Natural killer cell (primary cell): ENCODE data around the gene RIMBP2. TPM values are rescaled to one million over a fixed set of nuclear protein-coding genes. Genes with fewer than 3 reads are reported as not detected.

ENCODE experiments used
- ATAC-seq, 3 donors: fragments of 150-1000 bp in 2 of 3; fragments of 200-7000 bp in 1 of 3; cut with Tn5 transposase; 1 replicate in 1 of 3; 2 replicates in 2 of 3; pipeline ENCODE4 v1.10.0; 2021; ENCODE audit warnings: mild to moderate bottlenecking in 2 of 3, moderate library complexity in 2 of 3
- DNase-seq, 2 donors: peaks; one replicate each; pipeline versions ENCODE4 v3.0.0 to v3.0.0-alpha.2; 2013 to 2021; ENCODE audit warnings: mixed read lengths in 1 of 2
- H3K27ac ChIP-seq: one replicate; pipeline ENCODE4 v1.5.1; 2013; ENCODE audit warnings: mild to moderate bottlenecking, low read length
- H3K27me3 ChIP-seq: one replicate; pipeline ENCODE4 v1.6.1; 2013; ENCODE audit warnings: low read length; ENCODE audit not compliant: control insufficient read depth, insufficient read depth
- H3K36me3 ChIP-seq: one replicate; pipeline ENCODE4 v1.6.1; 2013; ENCODE audit warnings: low read length; ENCODE audit not compliant: control insufficient read depth, insufficient read depth
- H3K4me1 ChIP-seq: one replicate; pipeline ENCODE4 v1.6.1; 2013; ENCODE audit warnings: low read length; ENCODE audit not compliant: control insufficient read depth, insufficient read depth
- H3K4me3 ChIP-seq: one replicate; pipeline ENCODE4 v1.5.1; 2013; ENCODE audit warnings: low read length
- H3K9me3 ChIP-seq: one replicate; pipeline ENCODE4 v1.6.1; 2013; ENCODE audit warnings: low read length; ENCODE audit not compliant: control insufficient read depth, insufficient read depth
- H3K27ac Mint-ChIP-seq, 2 donors: one replicate each; pipeline ENCODE4 v1.8.0; 2022; ENCODE audit warnings: mild to moderate bottlenecking in 2 of 2, mixed read lengths in 2 of 2, moderate library complexity in 1 of 2
- H3K27me3 Mint-ChIP-seq, 2 donors: one replicate each; pipeline ENCODE4 v1.8.0; 2022; ENCODE audit warnings: low read depth in 2 of 2, mixed read lengths in 2 of 2
- H3K36me3 Mint-ChIP-seq: one replicate; pipeline ENCODE4 v1.8.0; 2022; ENCODE audit warnings: mixed read lengths
- H3K4me1 Mint-ChIP-seq, 2 donors: one replicate each; pipeline ENCODE4 v1.8.0; 2022; ENCODE audit warnings: mixed read lengths in 2 of 2
- H3K4me3 Mint-ChIP-seq: one replicate; pipeline ENCODE4 v1.8.0; 2022; ENCODE audit warnings: mild to moderate bottlenecking, moderate library complexity, mixed read lengths
- H3K9me3 Mint-ChIP-seq, 2 donors: one replicate each; pipeline ENCODE4 v1.8.0; 2022; ENCODE audit warnings: mixed read lengths in 2 of 2
- WGBS: methylation state at CpG from one replicate; pipeline ENCODE4 v1.1.7; 2013; ENCODE audit warnings: missing lambda C conversion rate; ENCODE audit not compliant: insufficient coverage; 5-methylcytosine and 5-hydroxymethylcytosine counted together
- intact Hi-C: fragments of 100-400 bp; cut with micrococcal nuclease; formaldehyde crosslinking; loops from one replicate; pipeline ENCODE4 v1.14.2; 2022
- total RNA-seq, 4 donors: library from RNA; stranded (reverse); fragments of 120-200 nt in 1 of 4; gene quantifications; one replicate each; pipeline versions ENCODE4 v1.2.3 to v1.2.4, GENCODE V29; 2013 to 2022
- TF ChIP-seq, protein P1 (sequence below): fragments of 200-600 bp; IDR thresholded peaks from one replicate; pipeline ENCODE4 v1.8.0; 2022; ENCODE audit warnings: antibody characterized with exemption

RIMBP2 gene
- total RNA-seq, 3 donors from 2014 or later (not counting 1 experiment from before 2014, with no cell fraction given) = not detected

DNA sequence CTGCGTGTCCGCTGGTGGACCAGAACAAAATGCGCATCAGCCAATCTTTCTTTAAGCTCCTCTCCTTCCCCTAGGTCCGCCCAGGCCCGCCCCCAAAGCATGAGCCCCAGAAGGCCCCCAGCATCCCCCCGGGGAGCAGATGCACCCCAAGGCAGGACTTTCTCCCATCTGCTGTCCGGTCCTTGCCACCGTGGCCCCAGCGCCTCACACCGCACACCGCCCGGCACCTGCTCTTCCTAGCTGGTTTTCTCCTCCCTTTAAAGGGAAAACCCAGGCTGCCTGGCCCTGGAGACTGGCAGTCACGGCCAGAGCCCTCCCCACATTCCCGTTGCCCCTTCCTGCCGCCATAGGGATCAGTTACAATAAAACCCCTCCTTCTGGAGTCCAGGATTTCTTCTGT is 30.2 kb downstream of the RIMBP2 start:
- H3K36me3 ChIP-seq = no peaks in the 10 kb centered on the region
- ATAC-seq = no peak
- no peaks in the 10 kb centered on the region for H3K27me3 ChIP-seq
- no peaks in the 10 kb centered on the region for H3K9me3 ChIP-seq
- TF ChIP-seq, protein P1, sequence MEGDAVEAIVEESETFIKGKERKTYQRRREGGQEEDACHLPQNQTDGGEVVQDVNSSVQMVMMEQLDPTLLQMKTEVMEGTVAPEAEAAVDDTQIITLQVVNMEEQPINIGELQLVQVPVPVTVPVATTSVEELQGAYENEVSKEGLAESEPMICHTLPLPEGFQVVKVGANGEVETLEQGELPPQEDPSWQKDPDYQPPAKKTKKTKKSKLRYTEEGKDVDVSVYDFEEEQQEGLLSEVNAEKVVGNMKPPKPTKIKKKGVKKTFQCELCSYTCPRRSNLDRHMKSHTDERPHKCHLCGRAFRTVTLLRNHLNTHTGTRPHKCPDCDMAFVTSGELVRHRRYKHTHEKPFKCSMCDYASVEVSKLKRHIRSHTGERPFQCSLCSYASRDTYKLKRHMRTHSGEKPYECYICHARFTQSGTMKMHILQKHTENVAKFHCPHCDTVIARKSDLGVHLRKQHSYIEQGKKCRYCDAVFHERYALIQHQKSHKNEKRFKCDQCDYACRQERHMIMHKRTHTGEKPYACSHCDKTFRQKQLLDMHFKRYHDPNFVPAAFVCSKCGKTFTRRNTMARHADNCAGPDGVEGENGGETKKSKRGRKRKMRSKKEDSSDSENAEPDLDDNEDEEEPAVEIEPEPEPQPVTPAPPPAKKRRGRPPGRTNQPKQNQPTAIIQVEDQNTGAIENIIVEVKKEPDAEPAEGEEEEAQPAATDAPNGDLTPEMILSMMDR = no peak
- no peaks in the 10 kb centered on the region for H3K4me1 Mint-ChIP-seq
- H3K27ac ChIP-seq = no peak overlapping the region
- no peak overlapping the region for H3K4me3 Mint-ChIP-seq
- H3K27ac Mint-ChIP-seq = no peak overlapping the region
- H3K9me3 Mint-ChIP-seq = no peaks in the 10 kb centered on the region
- no peaks in the 10 kb centered on the region for H3K36me3 Mint-ChIP-seq
- no peaks in the 10 kb centered on the region for H3K4me1 ChIP-seq
- intact Hi-C loops = no loop called here
- H3K27me3 Mint-ChIP-seq = peaks cover 4 to 14% of the 10 kb centered on the region in 2 donors
- H3K4me3 ChIP-seq = no peak overlapping the region
- no peak for DNase-seq
- 82% methylated on average over 15 of the region's 15 CpGs for WGBS

DNA sequence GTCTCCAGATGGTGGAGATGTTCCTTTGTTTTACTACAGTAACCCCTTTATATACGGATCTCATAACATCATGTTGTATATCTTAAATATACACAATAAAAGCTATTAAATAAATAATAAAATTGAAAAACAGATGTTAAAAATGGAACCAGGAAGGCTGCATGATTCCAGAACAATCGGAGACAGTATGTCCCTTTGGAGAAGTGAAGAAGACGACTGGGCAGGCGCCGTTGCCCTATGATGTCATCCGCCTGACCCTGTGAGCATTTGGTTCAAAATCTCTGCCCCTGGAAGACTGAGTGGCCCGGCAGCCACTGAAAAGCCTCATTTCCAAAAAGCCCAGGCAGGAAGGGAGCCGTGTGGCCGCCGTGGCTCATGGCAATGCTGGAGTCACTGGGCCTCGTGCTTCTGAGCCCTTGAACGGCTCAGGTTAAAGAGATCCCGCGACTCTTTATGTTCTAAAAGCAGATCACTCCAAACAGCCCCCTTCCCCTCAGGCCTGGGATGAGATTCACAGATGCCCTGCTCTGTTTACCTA is 30.8 kb downstream of the RIMBP2 start:
- Mint-ChIP-seq H3K4me3 (no peak overlapping the region), H3K27ac (no peak overlapping the region), H3K27me3 (peaks cover 4 to 14% of the 10 kb centered on the region in 2 donors), H3K4me1 (no peaks in the 10 kb centered on the region), H3K9me3 (no peaks in the 10 kb centered on the region), H3K36me3 (no peaks in the 10 kb centered on the region)
- Histone ChIP-seq H3K36me3 (no peaks in the 10 kb centered on the region), H3K27ac (no peak overlapping the region), H3K4me3 (no peak overlapping the region), H3K27me3 (no peaks in the 10 kb centered on the region), H3K9me3 (no peaks in the 10 kb centered on the region), H3K4me1 (no peaks in the 10 kb centered on the region)
- TF ChIP-seq, protein P1 = no peak
- intact Hi-C loops = no loop called here
- 88% methylated on average over 13 of the region's 14 CpGs for WGBS
- no peak for DNase-seq
- no peak for ATAC-seq

DNA sequence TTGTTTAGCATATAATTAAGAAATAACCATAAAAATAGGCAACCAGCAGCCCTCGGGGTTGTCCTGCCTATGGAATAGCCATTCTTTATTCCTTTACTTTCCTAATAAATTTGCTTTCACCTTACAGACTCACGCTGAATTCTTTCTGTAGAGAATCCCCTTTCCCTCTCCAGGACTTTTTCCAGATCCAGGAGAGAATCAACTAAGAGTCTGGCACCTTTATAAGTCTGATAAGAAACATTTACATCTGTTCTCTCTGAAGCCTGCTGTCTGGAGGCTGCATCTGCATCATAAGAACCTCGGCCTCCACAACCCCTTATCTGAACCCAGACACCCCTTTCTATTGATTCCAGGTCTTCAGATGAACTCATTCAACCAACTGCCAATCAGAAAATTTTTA is 32.3 kb downstream of the RIMBP2 start:
- Histone ChIP-seq H3K9me3 (no peaks in the 10 kb centered on the region), H3K4me1 (no peaks in the 10 kb centered on the region), H3K4me3 (no peak overlapping the region), H3K27ac (no peak overlapping the region), H3K36me3 (no peaks in the 10 kb centered on the region), H3K27me3 (no peaks in the 10 kb centered on the region)
- ATAC-seq (no peak), DNase-seq (no peak)
- Mint-ChIP-seq H3K9me3 (no peaks in the 10 kb centered on the region), H3K27ac (no peak overlapping the region), H3K4me3 (no peak overlapping the region), H3K27me3 (peaks cover 4 to 14% of the 10 kb centered on the region in 2 donors), H3K36me3 (no peaks in the 10 kb centered on the region), H3K4me1 (no peaks in the 10 kb centered on the region)
- TF ChIP-seq, protein P1 = no peak
- WGBS = 82% methylated on average over 3 of the region's 3 CpGs
- intact Hi-C loops = no loop called here

DNA sequence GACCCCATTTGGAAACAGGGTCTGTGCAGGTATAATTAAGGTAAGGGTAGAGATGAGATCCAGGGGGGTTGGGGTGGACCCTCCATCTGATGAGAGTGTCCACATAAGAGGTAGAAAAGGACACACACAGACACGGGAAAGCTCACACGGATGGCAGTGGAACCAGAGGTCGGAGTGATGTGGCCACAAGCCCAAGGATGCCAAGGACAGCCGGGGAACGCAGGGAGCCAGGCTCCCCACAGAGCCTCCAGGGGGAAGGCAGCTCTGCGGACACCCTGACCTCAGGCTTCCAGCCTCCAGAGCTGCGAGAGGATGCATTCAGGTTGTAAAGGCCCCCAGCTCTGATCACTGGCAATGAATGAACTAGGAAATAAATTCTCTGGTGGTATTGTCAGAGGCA is 33.0 kb downstream of the RIMBP2 start:
- no peaks in the 10 kb centered on the region for H3K4me1 Mint-ChIP-seq
- H3K27me3 ChIP-seq = no peaks in the 10 kb centered on the region
- H3K27ac Mint-ChIP-seq = no peak overlapping the region
- no peaks in the 10 kb centered on the region for H3K9me3 Mint-ChIP-seq
- H3K4me1 ChIP-seq = no peaks in the 10 kb centered on the region
- no peak overlapping the region for H3K4me3 ChIP-seq
- H3K27ac ChIP-seq = no peak overlapping the region
- no peaks in the 10 kb centered on the region for H3K36me3 ChIP-seq
- H3K27me3 Mint-ChIP-seq = peaks cover 4 to 14% of the 10 kb centered on the region in 2 donors
- ATAC-seq (no peak), DNase-seq (no peak)
- TF ChIP-seq, protein P1 = no peak
- intact Hi-C loops = no loop called here
- H3K9me3 ChIP-seq = no peaks in the 10 kb centered on the region
- H3K4me3 Mint-ChIP-seq = no peak overlapping the region
- 82% methylated on average over 7 of the region's 7 CpGs for WGBS
- no peaks in the 10 kb centered on the region for H3K36me3 Mint-ChIP-seq
